HG03196 (cell line): ENCODE data around the gene ARF6.
"Not testable (repeated sequence)": the region's sequence is repeated elsewhere in the genome, so short reads cannot be mapped to it uniquely, and the experiment has no call there.

ENCODE experiments used
- ATAC-seq: cut with Tn5 transposase; IDR thresholded peaks from one replicate; pipeline ENCODE4 v1.9.1; 2021; ENCODE audit not compliant: unreplicated experiment

Gene ARF6

DNA sequence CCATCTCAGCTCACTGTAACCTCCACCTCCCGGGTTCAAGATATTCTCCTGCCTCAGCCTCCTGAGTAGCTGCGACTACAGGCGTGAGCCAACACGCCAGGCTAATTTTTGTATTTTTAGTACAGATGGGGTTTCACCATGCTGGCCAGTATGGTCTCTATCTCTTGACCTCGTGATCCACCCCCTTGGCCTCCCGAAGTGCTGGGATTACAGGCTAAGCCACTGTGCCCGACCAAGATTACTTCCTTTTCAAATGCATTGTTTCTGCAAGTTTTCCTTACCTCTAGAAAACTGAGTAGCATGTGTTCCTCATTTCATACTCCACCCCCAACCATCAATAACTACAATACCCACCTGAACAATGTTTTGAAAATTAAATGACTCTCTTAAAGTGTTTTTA lies 13.1 kb downstream of the ARF6 start:
- no peak for ATAC-seq

DNA sequence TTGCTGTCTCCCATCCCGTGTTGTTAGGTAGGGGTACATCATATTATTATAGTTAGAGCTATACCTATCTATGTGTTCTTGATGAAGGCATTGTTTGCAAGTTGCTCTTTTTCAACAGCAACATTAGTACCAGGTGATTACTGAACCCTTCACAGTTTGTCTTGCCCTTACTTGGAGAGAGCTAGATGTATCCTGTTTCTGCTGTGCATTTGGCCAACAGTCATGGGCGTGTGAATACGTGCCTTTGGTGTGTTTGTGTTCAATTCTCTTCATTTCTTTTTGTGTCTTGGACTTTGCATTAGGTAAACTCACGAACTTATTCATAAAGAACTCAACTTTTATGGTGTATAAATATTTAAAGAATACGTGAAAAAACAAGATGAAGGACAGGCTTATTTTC lies 14.3 kb downstream of the ARF6 start:
- ATAC-seq: no peak

- ATAC-seq: no peak
Observed at GRCh38 chr14:49908433-49908782, 15.5 kb downstream of the ARF6 start.

- ATAC-seq: no peak
Observed at GRCh38 chr14:49909016-49909415, 16.1 kb downstream of the ARF6 start.

- no peak for ATAC-seq
Observed at GRCh38 chr14:49915085-49915484, 22.2 kb downstream of the ARF6 start.

- ATAC-seq: no peak
Observed at GRCh38 chr14:49918706-49919105, 25.8 kb downstream of the ARF6 start.

GRCh38 chr14:49919825-49920659 lies 27.2 kb downstream of the ARF6 start:
- no peak for ATAC-seq

DNA sequence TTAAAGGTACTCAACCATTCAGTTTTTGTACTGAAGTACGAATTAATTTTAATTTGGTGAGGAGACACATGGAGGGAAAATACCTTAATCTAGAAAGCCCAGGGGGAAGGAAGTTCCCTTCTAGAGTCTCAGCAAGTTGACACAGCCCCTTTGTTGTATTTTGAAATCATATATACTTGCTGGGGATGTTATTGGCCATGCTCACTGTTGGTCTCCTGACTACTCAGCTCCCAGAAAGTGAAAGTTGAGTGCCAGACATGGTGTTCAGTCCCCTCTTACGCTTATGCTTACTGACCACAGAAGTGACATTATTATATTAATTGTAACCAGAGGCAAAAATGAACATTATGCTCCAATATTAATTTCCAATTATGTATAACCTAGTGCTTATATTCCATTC lies 28.1 kb downstream of the ARF6 start:
- ATAC-seq: no peak

DNA sequence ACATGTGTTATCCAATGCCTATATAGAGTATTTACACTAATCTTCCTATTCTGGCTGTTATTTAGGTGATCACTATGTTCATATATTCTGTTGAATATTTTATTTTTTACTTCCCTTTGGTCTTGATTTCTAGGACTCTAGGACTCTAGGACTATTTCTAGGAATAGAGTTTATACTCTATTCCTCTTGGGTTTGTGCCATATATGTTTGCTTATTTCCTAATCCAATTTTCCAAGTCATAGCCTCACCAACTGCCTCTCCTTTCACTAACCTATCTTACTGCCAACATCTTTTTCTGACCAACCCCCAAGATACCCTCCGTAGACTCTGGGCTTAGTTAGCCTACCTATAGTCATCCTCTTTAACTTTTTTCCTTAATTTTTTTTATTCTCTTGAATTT lies 28.5 kb downstream of the ARF6 start:
- ATAC-seq: no peak

- ATAC-seq: no peak
Observed at GRCh38 chr14:49923442-49923841, 30.6 kb downstream of the ARF6 start.

DNA sequence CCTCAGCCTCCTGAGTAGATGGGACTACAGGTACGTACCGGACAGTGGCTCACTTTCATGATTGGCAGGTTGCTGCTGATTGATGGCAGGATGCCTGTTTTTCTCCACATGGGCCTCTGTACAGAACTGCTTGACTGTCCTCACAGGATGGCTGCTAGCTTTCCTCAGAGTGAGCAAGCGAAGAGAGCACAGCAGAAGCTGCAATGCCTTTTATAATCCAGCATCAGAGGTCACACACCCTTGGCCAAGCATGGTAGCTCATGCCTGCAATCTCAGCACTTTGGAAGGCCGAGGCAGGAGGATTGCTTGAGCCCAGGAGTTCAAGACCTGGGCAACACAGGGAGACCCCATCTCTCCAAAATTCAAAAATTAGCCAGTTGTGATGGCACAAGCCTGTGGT lies 31.0 kb downstream of the ARF6 start:
- no peak for ATAC-seq

DNA sequence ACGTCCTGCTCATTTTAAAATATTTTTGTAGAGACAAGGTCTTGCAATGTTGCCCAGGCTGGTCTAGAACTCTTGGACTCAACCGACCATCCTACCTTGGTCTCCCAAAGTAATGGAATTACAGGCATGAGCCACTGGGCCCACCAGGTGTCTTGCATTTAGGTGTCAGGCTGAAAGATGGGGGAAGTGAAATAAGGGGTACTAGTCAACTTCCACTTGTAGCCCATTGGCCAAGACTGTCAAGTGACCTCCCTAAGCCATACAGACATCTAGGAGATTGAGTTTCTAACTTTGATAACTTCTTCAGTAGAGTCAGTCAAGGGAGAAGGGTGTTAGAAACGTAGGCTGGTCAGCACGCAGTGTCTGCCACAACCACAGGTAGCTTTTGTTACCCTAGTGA lies 32.0 kb downstream of the ARF6 start:
- no peak for ATAC-seq

- no peak for ATAC-seq
Observed at GRCh38 chr14:49926803-49927202, 33.9 kb downstream of the ARF6 start.

GRCh38 chr14:49928015-49928414 lies 35.1 kb downstream of the ARF6 start:
- ATAC-seq: no peak

DNA sequence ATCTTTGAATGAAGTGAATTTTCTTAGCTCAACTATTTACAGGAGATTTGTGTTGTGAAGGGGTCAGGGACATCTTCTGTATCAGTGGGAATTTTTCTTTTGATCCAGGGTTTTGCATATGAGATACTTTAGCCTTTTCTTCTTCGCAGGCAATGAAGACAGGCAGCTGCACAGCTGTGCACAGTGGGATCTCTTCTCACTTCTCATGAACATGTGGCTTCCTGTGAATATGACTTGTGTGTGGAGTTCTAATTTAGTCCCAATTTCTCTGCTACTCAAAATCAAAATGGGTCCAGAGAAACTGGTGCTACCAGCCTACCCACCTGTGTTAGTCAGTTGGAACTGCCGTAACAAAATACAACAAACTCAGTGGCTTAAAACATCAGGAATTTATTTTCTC lies 37.8 kb downstream of the ARF6 start:
- ATAC-seq: no peak

DNA sequence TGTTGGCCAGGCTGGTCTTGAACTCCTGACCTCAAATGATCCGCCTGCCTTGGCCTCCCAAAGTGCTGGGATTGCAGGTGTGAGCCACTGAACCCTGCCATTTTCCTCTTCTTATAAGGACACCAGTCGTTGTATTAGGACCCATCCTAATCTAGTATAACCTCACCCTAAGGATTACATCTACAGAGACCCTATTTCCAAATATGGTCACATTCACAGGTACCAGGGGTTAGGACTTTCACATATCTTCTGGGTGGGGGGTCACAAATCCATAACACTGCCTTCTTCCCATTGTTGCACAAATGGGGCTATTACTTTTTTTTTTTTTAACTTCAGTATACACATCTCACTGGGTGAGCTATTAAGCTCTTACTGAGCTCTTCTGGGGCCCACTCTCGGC lies 38.6 kb downstream of the ARF6 start:
- ATAC-seq: no peak

GRCh38 chr14:49933128-49933527 lies 40.2 kb downstream of the ARF6 start:
- no peak for ATAC-seq

DNA sequence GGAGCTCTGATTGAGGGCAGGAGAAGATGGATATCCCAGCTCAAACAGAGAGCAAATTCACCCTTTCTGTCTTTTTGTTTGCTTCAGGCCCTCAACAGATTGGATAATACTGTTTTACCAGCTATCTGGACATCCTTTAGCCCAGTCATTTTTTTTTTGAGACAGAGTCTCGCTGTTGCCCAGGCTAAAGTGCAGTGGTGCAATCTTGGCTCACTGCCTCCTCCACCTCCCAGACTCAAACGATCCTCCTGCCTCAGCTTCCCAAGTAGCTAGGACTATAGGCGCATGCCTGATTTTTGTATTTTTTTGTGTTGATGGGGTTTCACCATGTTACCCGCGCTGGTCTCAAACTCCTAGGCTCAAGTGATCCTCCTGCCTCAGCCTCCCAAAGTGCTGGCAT lies 40.8 kb downstream of the ARF6 start:
- ATAC-seq: no peak

GRCh38 chr14:49934646-49935045 lies 41.8 kb downstream of the ARF6 start:
- no peak for ATAC-seq

DNA sequence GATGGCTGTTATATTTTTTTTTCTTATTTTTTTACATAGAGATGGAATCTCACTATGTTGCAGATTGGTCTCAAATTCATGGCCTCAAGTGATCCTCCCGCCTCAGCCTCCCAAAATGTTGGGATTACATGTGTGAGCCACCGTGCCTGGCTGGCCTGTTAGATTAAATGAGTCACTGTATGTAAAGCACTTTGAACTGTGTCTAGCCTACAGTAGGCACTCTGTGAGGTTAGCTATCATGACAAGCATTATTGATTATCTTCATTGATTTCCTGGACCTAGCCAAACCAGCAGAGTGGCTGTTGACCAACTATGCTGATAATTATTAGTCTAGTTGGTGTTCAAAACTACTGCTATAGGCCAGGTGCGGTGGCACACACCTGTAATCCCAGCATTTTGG lies 42.6 kb downstream of the ARF6 start:
- ATAC-seq: no peak

- not testable (repeated sequence) for ATAC-seq
Observed at GRCh38 chr14:49936246-49936645, 43.4 kb downstream of the ARF6 start.

DNA sequence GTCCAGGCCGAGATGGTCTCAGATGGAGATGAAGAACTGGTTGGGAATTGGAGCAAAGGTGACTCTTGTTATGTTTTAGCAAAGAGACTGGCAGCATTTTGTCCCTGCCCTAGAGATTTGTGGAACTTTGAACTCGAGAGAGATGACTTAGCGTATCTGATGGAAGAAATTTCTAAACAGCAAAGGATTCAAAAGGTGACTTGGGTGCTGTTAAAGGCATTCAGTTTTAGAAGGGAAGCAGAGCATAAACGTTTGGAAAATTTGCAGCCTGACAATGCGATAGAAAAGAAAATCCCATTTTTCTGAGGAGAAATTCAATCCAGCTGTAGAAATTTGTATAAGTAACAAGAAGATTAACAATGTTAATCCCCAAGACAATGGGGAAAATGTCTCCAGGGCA lies 44.0 kb downstream of the ARF6 start:
- not testable (repeated sequence) for ATAC-seq

- ATAC-seq: not testable (repeated sequence)
Observed at GRCh38 chr14:49939215-49939614, 46.3 kb downstream of the ARF6 start.
